NCI-H460 (cell line): Measurements from ENCODE around the gene DCAF4L1. TPM values are rescaled to one million over a fixed set of nuclear protein-coding genes. Genes with fewer than 3 reads are reported as not detected.
A peak's percentile ranks its signal among the peaks of the same experiment; 100 is the strongest.

Source experiments
- DNase-seq: peaks from one replicate; pipeline ENCODE4 v3.0.0-alpha.2; 2016; ENCODE audit warnings: low read depth; ENCODE audit errors: extremely low read depth
- polyA plus RNA-seq: library from polyadenylated mRNA; depleted of rRNA; stranded (reverse); fragments of >200 nt; gene quantifications from 2 replicates; pipeline ENCODE4 v1.2.3, GENCODE V29; 2014; cell fraction: nucleus; rRNA removed
- total RNA-seq: library from RNA; depleted of rRNA; stranded (reverse); fragments of >200 nt; shearing (Covaris generic); gene quantifications from 2 replicates; pipeline ENCODE4 v1.2.3, GENCODE V29; 2014; rRNA removed

Gene DCAF4L1, protein sequence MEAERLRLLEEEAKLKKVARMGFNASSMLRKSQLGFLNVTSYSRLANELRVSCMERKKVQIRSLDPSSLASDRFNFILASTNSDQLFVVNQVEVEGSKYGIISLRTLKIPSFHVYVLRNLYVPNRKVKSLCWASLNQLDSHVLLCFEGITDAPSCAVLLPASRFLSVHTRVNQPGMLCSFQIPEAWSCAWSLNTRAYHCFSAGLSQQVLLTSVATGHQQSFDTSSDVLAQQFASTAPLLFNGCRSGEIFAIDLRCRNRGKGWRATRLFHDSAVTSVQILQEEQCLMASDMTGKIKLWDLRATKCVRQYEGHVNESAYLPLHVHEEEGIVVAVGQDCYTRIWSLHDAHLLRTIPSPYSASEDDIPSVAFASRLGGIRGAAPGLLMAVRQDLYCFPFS
- 0.40 and 0.50 TPM in 2 replicates for total RNA-seq
- polyA plus RNA-seq: 2.6 and 3.5 TPM in 2 replicates

GRCh38 chr4:41981456-41981855, at the start of gene DCAF4L1:
Gene DCAF4L1, plus strand, starts transcription at chr4:41981756. Its CDS starts 37 bp downstream, at chr4:41981793.
- DNase-seq: no peak

DNA sequence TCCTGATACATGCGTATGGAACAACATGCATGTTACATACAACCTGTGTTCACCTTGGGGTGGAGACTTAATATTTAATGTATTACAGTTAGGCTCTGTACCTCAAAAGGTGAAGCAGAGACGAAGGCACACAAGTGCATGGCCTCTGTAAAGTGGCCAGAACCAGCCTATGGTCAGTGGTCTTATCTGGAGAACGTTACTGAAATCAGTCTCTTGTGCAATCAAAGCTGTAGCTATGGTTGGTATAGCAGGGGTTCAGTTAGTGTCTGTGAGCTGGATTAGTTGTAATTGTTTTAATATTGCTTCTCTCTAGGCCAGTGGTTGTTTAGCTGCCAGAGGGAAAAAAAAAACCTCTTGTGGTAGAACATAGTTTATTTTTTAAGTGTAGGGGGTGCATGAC, 48.6 kb upstream of the DCAF4L1 start:
- DNase-seq: no peak

DNA sequence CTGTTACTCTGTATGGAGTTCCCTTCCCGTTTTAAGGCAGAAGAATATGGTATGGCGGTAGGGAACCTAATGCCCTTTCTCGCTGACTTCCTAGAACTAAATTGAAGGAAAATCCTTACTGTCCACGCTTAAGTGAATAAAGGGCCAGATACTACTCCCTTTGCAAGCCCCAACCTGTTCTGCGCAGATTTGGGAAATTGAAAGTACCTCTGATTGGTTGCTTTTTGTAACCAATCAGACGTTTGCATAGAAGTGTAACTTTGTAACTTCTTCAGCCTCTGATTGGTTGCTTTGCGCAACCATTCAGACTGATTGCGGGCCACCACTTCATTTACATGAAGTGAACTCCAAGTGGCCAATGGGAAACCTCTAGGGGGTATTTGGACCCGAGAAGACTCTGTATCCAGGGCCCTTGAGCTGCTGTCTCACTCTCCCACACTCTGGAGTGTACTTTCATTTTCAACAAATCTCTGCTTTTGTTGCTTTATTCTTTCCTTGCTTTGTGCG, 47.5 kb upstream of the DCAF4L1 start:
- DNase-seq: peak; percentile 92

DNA sequence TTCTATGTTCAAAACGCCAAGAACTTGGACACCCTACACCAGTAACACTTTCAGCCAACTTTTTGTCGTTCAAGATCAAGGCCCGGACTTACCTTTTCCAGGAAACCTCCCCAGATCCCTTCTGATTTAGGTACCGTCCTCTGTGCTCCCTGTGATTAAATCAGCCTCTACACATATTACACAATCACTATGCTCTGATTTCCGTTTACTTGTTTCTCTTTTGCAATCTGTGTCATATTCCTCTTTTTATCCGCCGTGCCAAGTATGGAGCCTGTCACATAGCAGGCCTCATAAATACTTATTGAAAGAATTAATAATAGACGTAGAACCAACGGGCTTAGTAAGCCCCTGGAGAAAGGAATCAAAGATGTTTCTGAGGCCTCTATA, 47.0 kb upstream of the DCAF4L1 start:
- peak; percentile 35 for DNase-seq

DNA sequence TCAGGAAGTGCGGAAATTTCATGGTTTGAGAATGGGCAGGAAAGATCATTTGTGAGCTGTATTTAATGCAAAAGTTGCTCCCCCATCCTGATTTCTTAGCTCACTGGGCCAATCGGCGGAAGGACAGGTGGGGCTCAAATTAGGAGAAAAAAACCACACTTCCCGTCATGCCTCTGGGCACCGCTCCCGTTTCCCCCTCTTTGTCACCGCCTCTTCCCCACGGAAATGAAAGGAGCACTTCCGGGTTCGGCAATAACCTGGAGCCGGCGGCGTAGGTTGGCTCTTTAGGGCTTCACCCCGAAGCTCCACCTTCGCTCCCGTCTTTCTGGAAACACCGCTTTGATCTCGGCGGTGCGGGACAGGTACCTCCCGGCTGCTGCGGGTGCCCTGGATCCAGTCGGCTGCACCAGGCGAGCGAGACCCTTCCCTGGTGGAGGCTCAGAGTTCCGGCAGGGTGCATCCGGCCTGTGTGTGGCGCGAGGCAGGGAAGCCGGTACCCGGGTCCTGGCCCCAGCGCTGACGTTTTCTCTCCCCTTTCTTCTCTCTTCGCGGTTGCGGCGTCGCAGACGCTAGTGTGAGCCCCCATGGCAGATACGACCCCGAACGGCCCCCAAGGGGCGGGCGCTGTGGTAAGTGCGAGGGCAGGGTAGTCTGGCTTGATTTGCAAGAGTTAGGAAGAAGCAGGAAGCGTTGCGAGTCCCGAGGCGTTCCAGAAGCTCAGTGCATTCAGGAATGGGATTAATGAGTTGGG, 46.5 kb upstream of the DCAF4L1 start, which contains the start of gene TMEM33:
Gene TMEM33 (plus strand): TSS at position 529 of the 751 bp plus-strand sequence. CDS start 56 bp downstream, at position 585.
- DNase-seq: peak; percentile 91

GRCh38 chr4:41935652-41936021, 45.9 kb upstream of the DCAF4L1 start:
- peak; percentile 9 for DNase-seq

DNA sequence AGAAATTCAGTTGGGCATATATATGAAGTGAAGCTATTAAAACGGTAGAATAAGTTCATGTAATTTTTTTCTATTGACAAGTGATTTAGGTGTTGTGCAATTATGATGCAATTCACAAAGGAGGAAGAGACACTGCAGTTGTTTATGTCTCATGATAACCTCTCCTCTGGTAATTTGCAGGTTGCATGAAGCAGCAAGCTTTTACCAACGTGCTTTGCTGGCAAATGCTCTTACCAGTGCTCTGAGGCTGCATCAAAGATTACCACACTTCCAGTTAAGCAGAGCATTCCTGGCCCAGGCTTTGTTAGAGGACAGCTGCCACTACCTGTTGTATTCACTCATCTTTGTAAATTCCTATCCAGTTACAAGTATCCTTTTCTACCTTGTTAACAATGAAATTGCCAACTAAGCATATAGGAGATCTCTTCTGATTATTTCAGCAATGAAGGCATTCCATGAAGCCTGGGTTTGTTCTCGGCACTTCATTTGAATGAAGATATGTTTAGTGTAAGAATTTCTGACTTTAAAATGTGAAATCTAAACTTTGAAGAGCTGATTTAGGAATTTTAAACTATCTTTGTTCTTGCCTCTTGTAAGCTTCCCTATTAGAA, 42.4 kb upstream of the DCAF4L1 start:
- DNase-seq: peak; percentile 20

DNA sequence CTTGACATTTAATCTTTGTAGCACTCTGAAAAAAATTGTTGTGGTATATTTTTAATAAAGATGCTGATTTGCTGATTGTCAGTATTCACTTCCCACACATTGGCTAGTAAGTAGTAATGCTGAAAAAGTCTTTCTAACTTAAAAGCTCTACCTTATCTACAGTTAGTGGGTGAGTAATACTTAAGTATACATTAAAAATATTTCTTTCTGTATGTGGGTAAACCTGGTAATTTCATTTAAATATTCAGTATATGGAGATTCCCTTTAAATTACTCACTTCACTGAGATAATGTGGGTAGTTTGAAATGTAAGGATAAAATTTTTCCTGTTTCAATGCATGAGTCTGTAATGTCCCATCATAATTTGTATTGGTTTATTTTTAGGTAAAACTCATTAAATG, 40.7 kb upstream of the DCAF4L1 start:
- no peak for DNase-seq

- no peak for DNase-seq
Observed at GRCh38 chr4:41943506-41943905, 38.0 kb upstream of the DCAF4L1 start.

DNA sequence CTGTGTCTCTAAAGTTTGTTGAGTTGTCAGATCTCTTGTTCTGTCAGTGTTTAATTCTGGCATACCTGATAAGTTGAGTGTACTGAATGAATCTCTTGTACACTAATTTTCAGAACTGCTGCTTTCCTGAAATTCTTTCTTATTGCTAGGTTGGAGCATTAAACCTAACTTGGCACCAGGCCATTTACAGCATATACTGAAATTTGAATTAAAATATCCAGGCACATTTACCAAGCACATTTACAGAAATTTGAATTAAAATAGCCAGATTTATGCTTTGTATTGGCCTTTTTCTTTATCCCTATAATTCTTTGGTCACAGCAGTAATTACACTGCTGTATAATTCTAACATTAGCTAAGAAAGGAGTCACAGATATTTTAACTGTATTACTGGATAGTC, 37.5 kb upstream of the DCAF4L1 start:
- DNase-seq: no peak

- no peak for DNase-seq
Observed at GRCh38 chr4:41949531-41949930, 32.0 kb upstream of the DCAF4L1 start.

DNA sequence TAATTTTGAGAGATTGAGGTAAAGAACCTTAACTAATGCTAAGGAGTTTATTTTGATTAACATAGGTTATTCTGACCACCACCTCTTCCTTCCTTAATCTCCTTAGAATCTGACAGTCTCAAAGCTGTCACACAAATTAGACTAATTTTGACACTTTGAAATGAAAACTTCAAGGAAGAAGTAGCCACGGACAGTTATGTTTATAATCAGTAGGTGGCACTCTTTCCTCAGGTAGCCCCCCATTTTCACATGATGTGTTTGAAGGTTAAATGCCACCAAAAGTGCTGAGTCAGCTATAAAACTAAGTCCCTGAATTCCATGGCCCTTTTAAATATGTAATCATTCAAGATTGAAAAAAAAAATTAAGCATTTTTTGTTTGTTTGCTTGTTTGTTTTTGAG, 23.9 kb upstream of the DCAF4L1 start:
- peak; percentile 26 for DNase-seq

DNA sequence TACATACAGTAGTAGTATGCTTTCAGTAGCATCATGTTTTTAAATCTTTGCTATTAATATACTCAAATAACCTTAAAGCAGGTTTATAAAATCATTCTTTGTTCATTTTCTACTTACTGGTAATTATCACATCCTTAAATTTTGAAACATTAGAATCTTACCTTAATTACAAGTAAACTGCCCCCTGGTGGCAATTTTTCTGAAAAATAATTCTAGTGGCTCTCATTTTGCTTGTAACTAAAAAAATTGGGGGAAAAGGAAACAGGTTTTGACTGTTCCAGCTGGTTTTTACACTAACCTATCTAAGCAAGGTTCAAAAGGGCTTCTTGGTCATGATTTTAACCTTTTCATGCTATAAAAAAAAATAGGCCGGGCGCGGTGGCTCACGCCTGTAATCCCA, 18.5 kb upstream of the DCAF4L1 start:
- peak; percentile 9 for DNase-seq

- no peak for DNase-seq
Observed at GRCh38 chr4:41964401-41964800, 17.2 kb upstream of the DCAF4L1 start.

DNA sequence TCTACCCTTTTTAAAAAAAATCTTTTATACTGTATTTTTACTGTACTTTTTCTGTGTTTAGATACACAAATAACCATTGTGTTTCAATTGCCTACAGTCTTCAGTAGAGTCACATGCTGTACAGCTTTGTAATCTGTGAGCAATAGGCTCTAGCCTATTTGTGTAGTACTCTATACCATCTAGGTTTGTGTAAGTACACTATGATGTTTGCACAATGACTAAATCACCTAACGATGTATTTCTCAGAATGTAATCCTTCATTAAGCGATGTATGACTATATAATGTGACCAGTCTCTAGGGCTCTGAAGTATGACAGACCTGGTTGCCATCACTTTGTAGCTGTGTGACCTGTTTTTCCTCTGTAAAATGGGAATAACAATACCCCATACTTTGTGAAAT, 14.2 kb upstream of the DCAF4L1 start:
- DNase-seq: no peak

GRCh38 chr4:41969671-41970070, 11.9 kb upstream of the DCAF4L1 start:
- DNase-seq: no peak

DNA sequence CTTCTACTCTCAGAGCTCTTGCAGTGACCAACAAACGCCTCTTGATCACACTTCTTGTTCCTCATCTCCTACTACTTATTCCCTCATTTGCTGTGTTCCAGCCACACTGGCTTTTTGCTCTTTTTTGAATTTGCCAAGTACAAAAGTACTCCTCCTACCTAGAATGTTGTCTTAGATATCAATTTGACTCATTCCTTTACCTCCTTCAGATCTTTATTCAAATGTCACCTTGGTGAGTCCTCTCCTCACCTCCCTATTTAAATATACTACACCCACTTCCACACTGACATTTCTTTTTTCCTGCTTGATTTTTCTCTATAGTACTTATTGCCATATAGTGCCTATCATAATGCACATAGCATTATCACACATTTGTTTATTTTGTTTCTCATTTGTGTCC, 6.2 kb upstream of the DCAF4L1 start:
- DNase-seq: no peak

DNA sequence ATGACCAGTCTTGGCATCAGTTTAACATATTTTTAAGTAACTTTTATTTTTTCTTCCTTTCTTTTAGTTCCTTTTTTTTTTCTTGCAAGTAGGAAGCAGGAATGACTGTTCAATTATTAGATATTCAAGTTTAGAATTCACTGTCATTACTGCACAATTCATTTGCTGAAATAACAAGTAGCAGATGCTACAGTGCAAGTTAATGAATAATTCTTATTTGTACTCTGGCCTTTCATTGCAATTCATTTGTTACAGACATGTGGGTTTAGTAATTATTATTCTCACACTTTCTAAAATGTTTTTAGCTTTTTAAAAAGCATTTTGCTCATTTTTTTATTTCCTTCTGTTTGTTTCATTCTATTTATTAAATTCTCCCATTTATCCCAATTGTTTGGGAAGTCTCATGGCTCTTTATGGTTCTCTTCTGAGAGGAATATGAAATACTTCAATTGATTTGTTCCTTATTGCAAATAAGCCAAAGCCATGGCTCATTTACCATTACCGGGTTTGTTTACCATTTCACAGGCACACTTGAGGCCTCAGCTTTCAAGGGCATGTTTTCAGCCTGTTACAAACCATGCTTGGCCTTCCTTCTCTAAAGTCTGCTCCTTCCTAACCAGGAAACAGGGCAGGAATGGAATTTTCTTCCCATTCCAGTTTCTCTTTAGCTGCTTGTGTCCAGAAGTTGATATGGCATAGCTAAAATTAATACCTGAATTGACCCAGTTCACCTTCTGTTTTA, 4.6 kb upstream of the DCAF4L1 start:
- DNase-seq: no peak

DNA sequence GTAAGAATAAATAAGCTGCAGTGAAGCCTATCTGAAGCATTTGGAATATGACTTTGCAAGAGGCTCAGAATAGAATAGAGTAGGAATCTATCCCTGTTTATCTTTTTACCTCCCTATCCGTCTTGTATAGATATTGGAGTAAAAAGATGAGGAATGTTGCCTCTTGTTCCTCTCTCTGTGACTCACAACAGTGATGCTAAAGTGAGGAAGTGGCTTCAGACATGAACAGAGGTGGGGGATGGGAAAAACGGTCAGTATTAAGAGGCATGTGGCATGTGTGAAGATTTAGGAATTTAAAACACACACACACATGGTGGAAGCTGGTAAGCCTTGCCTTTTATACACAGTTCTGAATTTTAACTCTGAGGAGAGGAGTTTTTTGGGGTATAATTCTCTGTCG, 3.8 kb upstream of the DCAF4L1 start:
- no peak for DNase-seq

- DNase-seq: no peak
Observed at GRCh38 chr4:41982716-41983115, 1.2 kb downstream of the DCAF4L1 start.

- DNase-seq: no peak
Observed at GRCh38 chr4:41985151-41985550, 3.6 kb downstream of the DCAF4L1 start.
